GM21423 (cell line): ENCODE results near the gene ANKRD23.
"Not testable (repeated sequence)": the region's sequence is repeated elsewhere in the genome, so short reads cannot be mapped to it uniquely, and the experiment has no call there.

Source experiments
- ATAC-seq: cut with Tn5 transposase; IDR thresholded peaks from one replicate; pipeline ENCODE4 v1.9.1; 2021; ENCODE audit warnings: mild to moderate bottlenecking, moderate library complexity; ENCODE audit not compliant: unreplicated experiment

ANKRD23 gene

DNA sequence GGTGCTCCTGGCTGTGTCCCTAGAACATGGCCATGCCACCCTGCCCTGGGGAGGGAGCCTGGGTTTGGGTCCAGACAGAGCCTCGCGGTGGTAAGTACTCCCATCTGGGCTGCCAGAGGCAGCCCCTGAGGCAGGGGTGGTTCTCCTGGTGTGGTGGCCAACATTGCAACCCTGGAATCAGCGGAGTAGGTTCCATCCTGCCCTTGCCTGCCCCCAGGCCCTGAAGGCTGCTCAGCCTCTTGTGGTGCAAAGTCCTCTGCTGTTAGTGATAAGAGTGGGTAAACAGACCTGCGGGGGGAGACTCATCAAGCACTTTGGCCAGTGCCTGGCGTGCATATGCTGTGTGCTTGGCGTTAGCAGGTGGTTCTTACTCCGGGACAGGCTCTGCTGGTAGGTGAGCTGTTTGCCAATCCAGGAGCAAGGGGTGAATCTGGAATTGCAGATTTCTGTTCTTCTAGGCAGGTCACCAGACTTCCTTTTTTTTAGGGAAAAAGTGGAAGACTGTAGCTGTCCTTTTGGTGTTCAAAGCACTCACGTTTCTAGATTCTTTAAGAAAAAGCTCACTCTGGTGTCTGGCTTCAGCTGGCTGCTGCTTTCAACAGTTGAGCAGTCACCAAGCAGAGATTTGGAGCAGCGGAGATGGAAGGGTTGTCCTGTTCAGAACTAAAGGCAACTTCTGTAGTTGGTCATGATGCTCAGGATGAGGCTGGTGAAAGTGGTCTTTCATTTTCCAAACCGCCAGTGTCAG lies 24.5 kb downstream of the ANKRD23 start:
- ATAC-seq, result no peak

DNA sequence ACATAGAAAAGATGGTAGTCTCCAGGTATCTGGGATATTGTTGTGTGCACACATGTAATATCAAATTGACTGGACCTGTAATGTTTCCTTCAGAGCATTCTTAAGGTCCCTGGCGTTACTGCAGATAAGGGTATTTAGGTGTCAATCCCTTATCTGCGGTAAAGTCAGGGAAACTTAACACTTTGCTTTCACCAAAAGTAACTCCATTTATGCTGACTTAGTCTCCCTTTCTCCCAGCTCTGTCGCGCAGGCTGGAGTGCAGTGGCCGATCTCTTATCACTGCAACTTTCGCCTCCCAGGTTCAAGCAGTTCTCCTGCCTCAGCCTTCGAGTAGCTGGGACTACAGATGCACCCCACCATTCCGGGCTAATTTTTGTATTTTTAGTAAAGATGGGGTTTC lies 25.9 kb downstream of the ANKRD23 start:
- ATAC-seq, result no peak

DNA sequence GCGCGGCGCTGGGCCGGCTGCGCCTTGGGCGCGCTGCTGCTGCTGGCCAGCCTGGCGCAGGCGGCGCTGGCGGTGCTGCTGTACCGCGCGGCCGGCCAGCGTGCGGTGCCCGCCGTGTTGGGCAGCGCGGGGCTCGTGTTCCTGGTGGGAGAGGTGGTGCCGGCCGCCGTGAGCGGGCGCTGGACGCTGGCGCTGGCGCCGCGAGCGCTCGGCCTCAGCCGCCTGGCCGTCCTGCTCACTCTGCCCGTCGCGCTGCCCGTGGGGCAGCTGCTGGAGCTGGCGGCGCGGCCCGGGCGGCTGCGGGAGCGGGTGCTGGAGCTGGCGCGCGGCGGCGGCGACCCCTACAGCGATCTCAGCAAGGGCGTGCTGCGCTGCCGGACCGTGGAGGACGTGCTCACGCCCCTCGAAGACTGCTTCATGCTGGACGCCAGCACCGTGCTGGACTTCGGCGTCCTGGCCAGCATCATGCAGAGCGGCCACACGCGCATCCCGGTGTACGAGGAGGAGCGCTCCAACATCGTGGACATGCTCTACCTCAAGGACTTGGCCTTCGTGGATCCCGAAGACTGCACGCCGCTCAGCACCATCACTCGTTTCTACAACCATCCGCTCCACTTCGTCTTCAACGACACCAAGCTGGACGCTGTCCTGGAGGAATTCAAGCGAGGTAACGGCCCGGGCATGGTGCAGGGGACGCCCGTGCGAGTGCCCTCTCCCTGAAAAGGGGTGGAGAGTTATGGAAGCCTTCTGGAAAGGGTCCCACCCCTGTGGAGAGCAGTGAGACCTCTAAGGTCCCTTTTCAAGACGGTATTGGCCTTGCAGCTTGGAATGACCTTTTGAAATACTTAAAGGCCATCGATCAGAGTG lies 26.8 kb downstream of the ANKRD23 start:
- ATAC-seq, result no peak

DNA sequence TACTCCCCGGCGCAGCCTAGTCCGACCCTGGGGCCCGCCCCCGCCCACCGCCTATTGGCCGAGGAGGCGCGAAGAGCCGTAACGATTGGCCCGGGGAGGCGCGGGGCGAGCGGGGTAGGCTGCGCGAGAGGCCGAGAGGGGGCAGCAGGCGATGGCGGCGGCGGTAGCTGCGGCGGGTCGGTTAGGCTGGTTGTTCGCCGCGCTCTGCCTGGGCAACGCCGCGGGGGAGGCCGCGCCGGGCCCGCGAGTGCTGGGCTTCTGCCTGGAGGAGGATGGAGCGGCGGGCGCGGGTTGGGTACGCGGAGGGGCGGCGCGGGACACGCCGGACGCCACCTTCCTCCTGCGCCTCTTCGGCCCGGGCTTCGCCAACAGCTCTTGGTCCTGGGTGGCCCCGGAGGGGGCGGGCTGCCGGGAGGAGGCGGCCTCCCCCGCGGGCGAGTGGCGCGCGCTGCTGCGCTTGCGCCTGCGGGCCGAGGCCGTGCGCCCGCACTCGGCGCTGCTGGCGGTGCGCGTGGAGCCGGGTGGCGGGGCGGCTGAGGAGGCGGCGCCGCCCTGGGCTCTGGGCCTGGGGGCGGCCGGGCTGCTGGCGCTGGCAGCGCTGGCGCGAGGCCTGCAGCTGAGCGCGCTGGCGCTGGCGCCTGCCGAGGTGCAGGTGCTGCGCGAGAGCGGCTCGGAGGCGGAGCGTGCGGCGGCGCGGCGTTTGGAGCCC lies 27.5 kb downstream of the ANKRD23 start, which contains the start of gene CNNM3:
TSS of gene CNNM3 (plus strand) at position 142 of the 709 bp plus-strand sequence. CDS start at position 152, 10 bp downstream.
- peak; percentile 86 for ATAC-seq

DNA sequence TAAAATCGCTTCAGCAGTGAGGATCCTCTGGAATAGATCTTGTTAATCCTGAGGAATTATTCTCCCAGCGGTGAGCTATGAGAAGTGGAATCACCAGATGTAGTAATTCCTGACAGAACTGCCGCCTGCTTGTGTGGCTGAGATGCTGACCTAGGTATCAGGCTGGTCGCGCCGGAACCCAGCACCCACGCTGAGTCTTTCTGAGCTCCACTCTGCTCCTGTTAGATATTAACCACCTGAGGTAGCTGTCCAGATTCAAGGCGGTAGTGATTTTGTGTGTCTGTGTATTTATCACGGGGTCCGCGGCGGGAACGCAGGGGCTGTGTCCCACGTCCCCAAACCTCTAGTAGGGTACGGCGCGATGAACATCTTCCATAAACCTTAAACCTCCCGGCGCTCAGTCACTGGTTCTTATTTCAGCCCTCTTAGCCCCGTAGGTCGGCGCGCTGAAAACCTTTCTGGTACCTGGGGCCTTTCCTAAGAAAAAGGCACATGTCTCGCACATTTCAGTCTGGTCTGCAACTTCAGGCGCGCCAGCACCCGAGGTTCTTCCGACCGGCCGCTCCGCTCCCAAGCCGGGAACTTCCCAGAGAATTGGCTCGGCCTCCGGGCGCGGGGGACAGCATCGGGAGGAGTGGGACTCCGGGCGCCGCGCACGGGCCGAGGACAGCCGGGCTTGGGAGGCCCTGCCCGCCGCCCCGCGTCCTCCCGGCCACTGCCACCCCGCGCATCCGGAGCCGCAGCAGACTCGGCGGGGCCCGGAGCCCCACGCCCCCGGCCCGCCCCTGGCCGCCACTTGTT lies 28.3 kb downstream of the ANKRD23 start:
- peak; percentile 6 for ATAC-seq

DNA sequence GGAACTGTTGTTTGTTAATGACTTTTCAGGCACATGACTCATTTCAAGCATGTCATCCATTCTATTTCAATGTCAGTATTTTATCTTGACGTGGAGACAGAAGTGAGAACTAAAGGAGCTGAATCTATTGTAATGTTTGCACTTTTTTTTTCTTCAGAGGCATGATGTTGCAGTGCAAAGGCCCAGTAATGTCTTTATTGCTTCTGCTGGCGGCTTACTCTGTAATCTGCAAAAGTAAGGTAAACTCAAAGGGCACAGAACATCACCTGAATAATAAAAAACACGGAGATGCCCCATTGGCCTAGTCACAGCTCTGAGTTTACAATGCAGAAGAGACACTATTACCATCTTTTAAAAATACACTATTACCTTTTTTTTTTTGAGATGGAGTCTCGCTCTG lies 30.2 kb downstream of the ANKRD23 start:
- ATAC-seq, result no peak

DNA sequence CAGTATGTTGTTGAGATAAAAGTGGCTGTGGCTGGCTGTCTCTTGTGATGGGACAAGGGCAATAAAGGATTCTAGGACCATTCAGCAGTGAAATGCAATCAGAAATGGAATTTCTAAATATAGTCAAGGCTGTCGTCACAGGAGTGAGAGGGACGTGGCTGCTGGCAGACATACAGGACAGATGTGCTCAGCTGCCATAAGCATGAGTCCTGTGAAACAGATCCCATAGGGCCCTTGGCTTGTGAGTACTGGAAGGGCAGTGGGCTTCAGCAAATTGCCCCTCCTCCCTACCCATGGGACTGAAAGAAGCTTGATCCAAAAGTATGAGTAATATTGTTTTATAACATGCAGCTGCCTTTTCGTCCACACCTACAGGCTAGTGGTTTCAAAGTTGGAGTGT lies 31.9 kb downstream of the ANKRD23 start:
- ATAC-seq, result no peak

DNA sequence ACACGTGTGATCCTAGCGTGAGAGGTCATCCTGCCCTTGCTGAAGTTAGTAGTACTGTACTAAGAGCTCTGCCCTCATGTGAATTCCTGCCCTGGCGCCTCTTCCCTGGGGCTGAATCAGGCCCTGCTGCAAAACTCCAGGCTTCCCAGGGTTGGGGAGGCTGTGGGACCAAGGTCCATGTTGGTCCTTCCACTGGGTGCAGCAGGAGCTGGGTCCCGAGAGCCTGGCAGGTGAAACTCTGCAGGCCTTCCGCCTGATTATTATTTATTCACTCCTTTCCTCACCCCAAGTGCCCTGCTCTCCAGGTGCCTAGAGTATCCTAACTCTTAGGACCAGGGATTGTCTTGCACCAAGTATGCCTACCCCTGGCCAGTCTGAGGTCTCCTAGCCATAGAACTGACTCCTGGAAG lies 33.0 kb downstream of the ANKRD23 start:
- ATAC-seq, result no peak

DNA sequence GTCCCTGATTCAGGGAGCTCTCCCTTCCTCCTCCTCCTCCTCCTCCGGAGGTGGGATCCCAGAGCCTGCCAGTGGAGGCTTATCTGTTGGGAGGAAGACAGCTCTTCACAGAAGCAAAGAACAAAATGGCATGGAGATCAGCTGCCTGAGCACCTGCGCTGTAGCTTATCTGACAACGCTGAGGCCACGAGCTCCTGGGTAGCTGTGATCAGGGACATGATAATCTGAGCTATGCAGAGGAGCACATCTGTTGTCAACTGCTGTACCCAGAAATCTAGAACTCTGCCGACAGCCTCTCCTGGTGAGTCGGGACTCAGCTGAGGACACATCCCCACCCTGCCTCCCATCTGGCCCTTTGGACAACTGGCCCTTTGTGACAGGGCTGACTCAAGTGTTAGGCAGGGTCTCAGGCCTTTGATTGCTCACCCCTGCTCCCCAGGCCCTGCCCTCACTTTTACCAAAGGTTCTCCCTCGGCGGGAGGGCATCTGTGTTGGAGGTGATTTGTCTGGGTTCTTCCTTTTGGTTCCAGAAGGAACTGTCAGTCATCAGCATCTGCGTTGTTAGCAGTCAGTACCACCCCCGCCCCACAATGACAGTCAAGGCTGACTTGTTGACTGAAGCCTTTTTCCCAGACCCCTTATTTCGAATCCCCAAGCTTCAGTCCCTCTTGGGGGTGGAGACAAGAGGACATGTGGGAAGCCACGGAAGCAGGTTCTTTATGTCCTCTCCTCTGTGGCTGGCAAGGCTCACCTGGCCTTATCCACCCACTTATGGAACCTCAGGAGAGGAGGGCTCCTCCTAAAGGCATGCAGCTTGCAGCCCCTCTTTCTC lies 33.7 kb downstream of the ANKRD23 start:
- no peak for ATAC-seq

DNA sequence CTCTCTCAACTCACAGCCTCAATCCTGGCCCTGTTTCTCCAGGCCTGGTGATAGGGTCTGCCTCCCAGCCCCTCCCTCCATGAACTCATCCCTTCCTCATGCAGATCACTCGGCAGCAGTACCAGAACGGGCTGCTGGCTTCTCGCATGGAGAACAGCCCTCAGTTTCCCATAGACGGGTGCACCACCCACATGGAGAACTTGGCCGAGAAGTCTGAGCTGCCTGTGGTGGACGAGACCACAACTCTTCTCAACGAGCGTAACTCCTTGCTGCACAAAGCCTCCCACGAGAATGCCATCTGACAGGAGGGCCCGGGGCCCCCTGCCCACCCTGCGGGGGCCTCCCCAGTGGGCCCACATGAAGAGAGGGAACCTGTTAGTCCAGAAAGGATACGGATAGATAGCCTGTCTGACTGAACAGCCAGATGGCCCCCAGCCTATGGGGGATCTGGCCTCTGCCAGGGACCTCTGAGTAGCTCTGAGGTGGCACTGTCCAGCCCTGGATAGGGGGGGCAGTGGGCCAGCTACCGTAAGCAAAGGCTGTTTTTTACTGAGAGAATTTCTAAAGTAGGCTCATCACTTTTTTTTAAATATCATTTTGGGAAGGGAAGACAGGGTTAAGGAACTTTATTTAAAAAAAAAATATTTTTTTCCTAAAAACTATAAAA lies 34.5 kb downstream of the ANKRD23 start:
- no peak for ATAC-seq

DNA sequence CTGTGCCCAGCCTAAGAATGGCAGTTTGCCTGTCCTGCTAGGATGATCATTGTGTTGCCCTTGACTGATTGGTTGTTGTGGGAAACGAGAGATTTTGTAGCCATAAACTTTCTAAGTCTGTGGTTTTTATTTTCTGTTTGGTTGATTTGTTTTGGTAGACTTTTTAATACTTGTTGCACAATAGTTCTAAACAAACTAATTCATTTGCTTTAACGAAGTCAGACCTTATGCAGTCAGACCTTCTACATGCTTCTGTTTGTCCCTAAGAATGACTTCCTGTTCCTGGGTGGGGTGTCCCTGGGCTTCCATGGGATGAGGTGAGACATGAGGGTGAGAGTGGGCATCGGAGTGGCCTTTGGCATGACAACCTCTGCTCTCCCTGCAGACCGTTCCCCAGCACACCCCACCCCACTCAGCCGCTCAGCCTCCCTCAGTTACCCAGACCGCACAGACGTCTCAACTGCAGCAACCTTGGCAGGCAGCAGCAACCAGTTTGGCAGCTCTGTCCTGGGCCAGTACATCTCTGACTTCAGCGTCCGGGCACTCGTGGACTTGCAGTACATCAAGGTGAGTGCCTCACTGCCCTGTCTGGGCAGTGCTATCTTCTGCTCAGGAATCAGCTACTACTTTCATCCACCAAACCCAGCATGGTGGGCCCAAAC lies 35.5 kb downstream of the ANKRD23 start:
- ATAC-seq, result no peak

DNA sequence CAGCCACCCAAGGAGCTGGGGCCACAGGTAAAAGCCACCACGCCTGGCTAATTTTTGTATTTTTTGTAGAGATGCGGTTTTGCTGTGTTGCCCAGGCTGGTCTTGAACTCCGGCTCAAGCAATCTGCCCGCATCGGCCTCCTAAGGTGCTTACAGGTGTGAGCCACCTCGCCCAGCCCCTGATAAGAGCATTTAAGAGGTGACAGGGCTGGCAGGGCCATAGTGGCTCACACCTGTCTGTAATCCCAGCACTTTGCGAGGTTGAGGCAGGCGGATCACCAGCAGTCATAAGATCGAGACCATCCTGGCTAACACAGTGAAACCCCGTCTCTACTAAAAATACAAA lies 36.7 kb downstream of the ANKRD23 start:
- no peak for ATAC-seq

DNA sequence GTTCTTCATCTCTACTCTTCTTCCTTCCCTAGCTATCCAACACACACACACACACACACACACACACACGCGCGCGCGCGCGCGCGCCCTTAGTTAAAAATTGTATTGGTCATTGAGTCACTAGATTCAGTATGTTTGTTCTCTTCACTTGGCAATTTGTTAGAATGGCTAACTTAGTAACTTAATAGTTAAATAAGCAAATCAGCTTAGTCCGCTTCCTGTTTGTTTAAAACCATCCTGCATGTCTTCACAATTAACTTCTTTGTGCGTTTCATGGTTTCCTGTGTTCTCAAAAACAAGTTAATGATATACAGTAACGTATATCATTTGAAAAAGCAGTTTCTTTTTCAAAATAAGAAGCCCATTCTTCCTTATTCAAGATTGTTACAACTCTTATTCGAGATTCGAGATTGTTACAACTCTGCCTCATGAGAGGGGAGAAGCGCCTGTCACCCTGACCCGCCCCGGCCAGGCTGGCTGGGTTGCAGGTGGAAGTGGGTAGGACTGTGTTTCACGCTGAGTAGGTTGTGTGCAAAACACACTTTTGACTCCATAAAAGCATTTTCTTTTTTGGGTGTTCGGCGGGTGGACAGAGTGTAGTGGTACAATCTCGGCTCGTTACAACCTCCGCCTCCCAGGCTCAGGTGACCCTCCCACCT lies 37.2 kb downstream of the ANKRD23 start:
- peak; percentile 62 for ATAC-seq

DNA sequence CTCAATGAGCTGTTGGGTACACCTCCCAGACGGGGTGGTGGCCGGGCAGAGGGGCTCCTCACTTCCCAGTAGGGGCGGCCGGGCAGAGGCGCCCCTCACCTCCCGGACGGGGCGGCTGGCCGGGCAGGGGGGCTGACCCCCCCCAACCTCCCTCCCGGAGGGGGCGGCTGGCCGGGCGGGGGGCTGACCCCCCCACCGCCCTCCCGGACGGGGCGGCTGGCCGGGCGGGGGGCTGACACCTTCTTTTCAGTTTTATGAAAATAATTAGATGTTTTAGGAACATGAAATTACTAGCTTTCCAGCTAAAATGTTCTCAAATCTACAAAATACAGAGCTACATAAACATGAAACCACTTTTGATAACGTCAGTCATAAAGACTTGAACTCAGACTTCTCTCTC lies 37.9 kb downstream of the ANKRD23 start:
- ATAC-seq, result not testable (repeated sequence)

DNA sequence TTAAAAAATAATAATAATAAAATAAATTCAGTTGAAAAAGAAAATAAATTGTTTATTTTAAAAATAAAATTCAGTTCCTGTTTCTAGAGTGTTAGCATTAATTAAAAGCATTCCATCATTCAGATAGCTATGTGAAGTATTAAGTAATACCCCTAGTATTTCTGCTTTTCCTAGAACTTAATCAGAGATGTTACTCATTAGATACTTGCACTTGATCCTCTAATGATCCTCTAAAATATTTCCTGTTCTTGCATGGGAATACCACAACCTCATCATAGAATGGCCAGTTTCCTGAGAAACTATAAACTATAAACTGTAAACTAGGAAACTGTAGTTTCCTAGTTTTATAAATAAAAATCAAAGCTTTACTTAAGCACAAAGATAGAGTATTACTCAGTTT lies 38.8 kb downstream of the ANKRD23 start:
- no peak for ATAC-seq

DNA sequence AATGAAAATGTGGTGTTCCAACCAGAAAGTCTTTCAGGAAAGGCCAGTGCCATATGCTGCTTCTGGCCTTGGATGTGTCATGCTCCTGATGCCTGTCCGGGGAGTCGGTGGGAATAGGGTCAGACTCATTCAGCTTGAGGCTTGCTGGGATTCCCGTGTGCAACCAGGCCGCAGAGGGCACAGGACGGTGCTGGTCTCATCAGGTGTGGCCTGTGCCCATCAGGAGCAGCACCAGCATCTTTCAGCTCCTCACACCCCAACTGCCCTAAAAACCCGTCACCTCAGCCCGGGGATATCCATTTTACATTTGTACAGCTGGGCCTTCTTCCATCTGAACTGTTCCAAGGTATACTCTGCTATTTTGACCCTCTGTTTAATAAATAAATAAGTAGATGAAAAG lies 41.1 kb downstream of the ANKRD23 start:
- ATAC-seq, result no peak

DNA sequence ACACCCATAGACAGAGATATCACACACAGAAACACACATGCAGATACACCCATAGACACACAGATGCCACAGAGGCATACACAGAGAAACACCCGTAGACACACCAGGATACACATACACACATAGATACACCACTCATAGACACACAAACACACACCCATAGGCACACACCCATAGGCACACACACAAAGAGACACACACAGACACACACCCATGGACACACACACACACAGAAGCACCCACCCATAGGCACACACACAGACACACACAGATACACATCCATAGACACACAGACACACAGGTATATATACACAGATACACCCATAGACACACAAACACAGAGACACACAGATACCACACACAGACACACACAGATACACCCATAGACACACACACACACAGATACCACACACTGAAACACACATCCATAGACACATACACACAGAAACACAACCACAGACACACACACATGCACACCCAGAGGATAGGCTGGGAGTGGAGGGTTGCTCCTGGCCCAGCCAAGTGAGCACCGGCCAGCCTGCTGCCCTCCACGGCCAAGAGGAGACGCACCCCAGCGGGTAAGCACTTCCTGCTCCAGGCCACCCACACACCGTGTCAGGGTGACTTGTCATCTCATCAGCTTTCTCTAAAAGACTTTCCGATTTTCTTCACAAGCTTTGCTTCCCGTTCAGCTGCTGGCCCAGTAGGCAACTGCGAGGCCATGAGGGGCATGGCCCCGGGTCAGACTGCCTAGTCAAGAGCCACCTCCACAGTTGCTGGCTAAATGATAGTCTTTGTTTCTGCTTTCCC lies 41.8 kb downstream of the ANKRD23 start:
- no peak for ATAC-seq
